OCI-LY3 (cell line): Measurements from ENCODE around the gene CNTN2.

Experiments used
- H2AFZ ChIP-seq: fragments of 200-600, 300-600 bp; shearing (Covaris generic); 2 replicates; pipeline ENCODE4 v1.6.0; 2014; ENCODE audit warnings: antibody characterized with exemption, low read depth, low read length
- H3K27ac ChIP-seq: fragments of 200-600, 300-600 bp; sonication (generic); 2 replicates; pipeline ENCODE4 v1.5.1; 2014; ENCODE audit warnings: mild to moderate bottlenecking, low read length, moderate library complexity, mixed read lengths
- H3K27me3 ChIP-seq: fragments of 200-600, 300-600 bp; sonication (generic); 2 replicates; pipeline ENCODE4 v1.6.1; 2014; ENCODE audit warnings: low read depth, low read length, mixed read lengths
- H3K36me3 ChIP-seq: fragments of 200-600, 300-600 bp; sonication (generic); replicated peaks from 2 replicates; pipeline ENCODE3; 2014; ENCODE audit warnings: low read depth, low read length, mixed read lengths
- H3K4me1 ChIP-seq: fragments of 300-600, 200-600 bp; sonication (generic); 2 replicates; pipeline ENCODE4 v1.6.1; 2014; ENCODE audit warnings: low read length, mixed read lengths
- H3K4me2 ChIP-seq: fragments of 200-600, 300-600 bp; sonication (generic); 2 replicates; pipeline ENCODE4 v1.6.1; 2014; ENCODE audit warnings: low read length, mixed read lengths
- H3K4me3 ChIP-seq: fragments of 300-600, 200-600 bp; sonication (generic); 2 replicates; pipeline ENCODE4 v1.5.1; 2014; ENCODE audit warnings: antibody characterized with exemption, mild to moderate bottlenecking, low read length, moderate library complexity
- H3K79me2 ChIP-seq: fragments of 300-600, 200-600 bp; shearing (Covaris generic); 2 replicates; pipeline ENCODE4 v1.6.1; 2014; ENCODE audit warnings: mild to moderate bottlenecking, low read length, mixed read lengths
- H3K9ac ChIP-seq: fragments of 300-600, 200-600 bp; shearing (Covaris generic); 2 replicates; pipeline ENCODE4 v1.6.0; 2014; ENCODE audit warnings: mild to moderate bottlenecking, low read length, moderate library complexity
- H3K9me3 ChIP-seq: fragments of 200-600, 300-600 bp; shearing (Covaris generic); 2 replicates; pipeline ENCODE4 v1.6.1; 2014; ENCODE audit warnings: low read length, mixed read lengths; ENCODE audit not compliant: insufficient read depth
- H4K20me1 ChIP-seq: fragments of 200-600, 300-600 bp; sonication (generic); 2 replicates; pipeline ENCODE4 v1.6.1; 2016; ENCODE audit warnings: low read length, mixed read lengths; ENCODE audit not compliant: insufficient read depth
- CTCF ChIP-seq: fragments of 200-600, 300-600 bp; sonication (generic); IDR thresholded peaks from 2 replicates; pipeline ENCODE4 v1.5.1; 2014; ENCODE audit warnings: antibody characterized with exemption, low read length, low read depth
- EZH2phosphoT487 ChIP-seq: fragments of 200-600 bp; shearing (Covaris generic); IDR thresholded peaks from 2 replicates; pipeline ENCODE4 v1.6.1; 2018; ENCODE audit warnings: antibody characterized with exemption, mixed run types, low read depth

The CNTN2 gene

GRCh38 chr1:205013683-205014367, 29.2 kb upstream of the CNTN2 start:
- Histone ChIP-seq H3K79me2 (no peaks in the 10 kb centered on the region), H3K4me1 (no peaks in the 10 kb centered on the region), H3K36me3 (no peaks in the 10 kb centered on the region), H3K27me3 (peaks cover 33% of the 10 kb centered on the region), H3K4me2 (no peak overlapping the region), H2AFZ (no peak overlapping the region), H3K9me3 (no peaks in the 10 kb centered on the region), H4K20me1 (no peaks in the 10 kb centered on the region), H3K4me3 (no peak overlapping the region), H3K27ac (no peak overlapping the region), H3K9ac (no peak overlapping the region)
- TF ChIP-seq EZH2phosphoT487 (no peak), CTCF (no peak)

GRCh38 chr1:205014783-205015182, 28.2 kb upstream of the CNTN2 start:
- Histone ChIP-seq H3K9me3 (no peaks in the 10 kb centered on the region), H3K27me3 (peaks cover 41% of the 10 kb centered on the region), H3K4me2 (no peak overlapping the region)

GRCh38 chr1:205015241-205015640, 27.8 kb upstream of the CNTN2 start:
- Histone ChIP-seq H3K27ac (no peak overlapping the region), H3K4me1 (no peaks in the 10 kb centered on the region), H3K36me3 (no peaks in the 10 kb centered on the region), H4K20me1 (no peaks in the 10 kb centered on the region), H3K4me2 (no peak overlapping the region), H3K79me2 (no peaks in the 10 kb centered on the region), H3K27me3 (peaks cover 45% of the 10 kb centered on the region), H3K9me3 (no peaks in the 10 kb centered on the region), H2AFZ (no peak overlapping the region), H3K4me3 (no peak overlapping the region), H3K9ac (no peak overlapping the region)
- TF ChIP-seq CTCF: no peak
- TF ChIP-seq EZH2phosphoT487: no peak

More at GRCh38 chr1:205014783-205015182, 28.2 kb upstream of the CNTN2 start:
- Histone ChIP-seq H4K20me1 (no peaks in the 10 kb centered on the region), H3K9ac (no peak overlapping the region), H3K4me3 (no peak overlapping the region), H3K4me1 (no peaks in the 10 kb centered on the region), H2AFZ (no peak overlapping the region), H3K27ac (no peak overlapping the region), H3K79me2 (no peaks in the 10 kb centered on the region), H3K36me3 (no peaks in the 10 kb centered on the region)
- TF ChIP-seq CTCF (no peak), EZH2phosphoT487 (no peak)

GRCh38 chr1:205016075-205016474, 26.9 kb upstream of the CNTN2 start:
- TF ChIP-seq EZH2phosphoT487: no peak
- TF ChIP-seq CTCF: no peak
- Histone ChIP-seq H3K4me3 (no peak overlapping the region), H3K9ac (no peak overlapping the region), H2AFZ (no peak overlapping the region), H3K27me3 (peaks cover 46% of the 10 kb centered on the region), H3K36me3 (no peaks in the 10 kb centered on the region), H3K9me3 (no peaks in the 10 kb centered on the region), H3K27ac (no peak overlapping the region), H3K79me2 (no peaks in the 10 kb centered on the region), H3K4me1 (no peaks in the 10 kb centered on the region), H4K20me1 (no peaks in the 10 kb centered on the region), H3K4me2 (no peak overlapping the region)
